Measurements from ENCODE around the gene MRPL42.

Gene MRPL42

DNA sequence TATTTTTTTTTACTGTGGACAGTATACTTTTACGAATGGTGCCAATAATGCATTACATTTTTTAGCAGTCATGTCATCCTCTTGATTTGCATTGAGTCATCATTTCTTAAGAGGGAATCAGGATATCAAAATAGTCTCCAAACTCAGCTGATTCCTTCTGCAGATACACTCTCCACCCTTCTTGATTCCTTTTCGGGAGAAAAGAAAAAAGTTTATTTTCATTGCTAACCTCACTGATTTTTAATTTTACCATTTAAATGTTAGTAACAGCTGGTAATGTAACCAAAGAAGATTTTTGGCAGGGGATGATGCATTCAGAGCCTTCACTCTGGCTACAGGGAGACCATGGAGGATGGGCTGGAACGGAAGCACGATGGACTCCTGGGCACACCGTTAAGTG lies 47.5 kb downstream of the MRPL42 start:
- no peaks in the 10 kb centered on the region for H3K79me1 ChIP-seq (ENCODE audit: low read length)
- no peak overlapping the region for H2BK15ac ChIP-seq (replicated peaks; ENCODE audit: low read depth)
- H2BK5ac ChIP-seq (ENCODE audit: low read length) = no peak overlapping the region
- no peak overlapping the region for H3K4me2 ChIP-seq (ENCODE audit: low read length)
- WGBS (ENCODE audit: extremely low coverage, insufficient coverage, low lambda C conversion rate) = no CpG with 5 or more reads among the region's 5 CpGs
- H2BK120ac ChIP-seq (ENCODE audit: low read depth, low read length) = no peak overlapping the region
- no peaks in the 10 kb centered on the region for H3K4me1 ChIP-seq (ENCODE audit: control insufficient read depth, low read depth, low read length)
- H4K8ac ChIP-seq (ENCODE audit: low read depth, low read length) = no peak overlapping the region
- H3K9ac ChIP-seq (ENCODE audit: low read length) = no peak overlapping the region
- DNase-seq = no peak
- H3K79me2 ChIP-seq (ENCODE audit: control insufficient read depth, insufficient read depth, low read length) = no peaks in the 10 kb centered on the region
- no peak overlapping the region for H2AK5ac ChIP-seq (ENCODE audit: low read length)
- H3K18ac ChIP-seq (ENCODE audit: low read length) = no peak overlapping the region
- no peaks in the 10 kb centered on the region for H3K27me3 ChIP-seq (ENCODE audit: insufficient read depth, low read length, poor library complexity)
- no peak overlapping the region for H3K4ac ChIP-seq (ENCODE audit: low read depth, low read length)
- no peak overlapping the region for H3K23ac ChIP-seq (ENCODE audit: low read length)
- no peak overlapping the region for H3K27ac ChIP-seq (ENCODE audit: low read depth, low read length)
- H3K36me3 ChIP-seq (ENCODE audit: control insufficient read depth, insufficient read depth, low read length) = no peaks in the 10 kb centered on the region
- H3K4me3 ChIP-seq (ENCODE audit: low read length) = no peak overlapping the region
- H3K56ac ChIP-seq (ENCODE audit: low read length) = no peak overlapping the region
- no peak overlapping the region for H4K5ac ChIP-seq (ENCODE audit: low read length)

DNA sequence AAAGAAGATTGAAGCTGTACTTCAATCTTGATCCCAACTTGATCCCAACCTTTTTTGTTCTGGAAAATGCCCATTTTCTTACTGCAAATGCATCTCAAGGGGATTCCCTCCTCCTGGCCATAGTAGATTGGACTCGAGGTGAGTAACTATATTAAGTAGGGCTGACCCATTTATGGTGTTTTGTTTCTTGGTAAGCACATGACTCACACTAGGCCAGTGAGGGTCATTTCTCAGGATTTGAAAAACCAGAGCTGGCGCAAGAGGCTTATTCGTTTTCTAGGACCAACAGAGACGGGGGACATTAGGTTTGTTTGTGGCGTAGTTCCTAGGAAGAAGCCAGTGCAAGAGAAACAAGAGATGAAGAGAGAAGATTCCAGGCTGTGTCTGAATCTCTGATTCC lies 51.4 kb downstream of the MRPL42 start:
- no CpG with 5 or more reads among the region's 5 CpGs for WGBS (ENCODE audit: extremely low coverage, insufficient coverage, low lambda C conversion rate)
- Histone ChIP-seq H3K79me2 (ENCODE audit: control insufficient read depth, insufficient read depth, low read length) (no peaks in the 10 kb centered on the region), H2BK120ac (ENCODE audit: low read depth, low read length) (no peak overlapping the region), H3K4me2 (ENCODE audit: low read length) (no peak overlapping the region), H3K56ac (ENCODE audit: low read length) (no peak overlapping the region), H4K8ac (ENCODE audit: low read depth, low read length) (no peak overlapping the region), H3K79me1 (ENCODE audit: low read length) (no peaks in the 10 kb centered on the region), H3K4me1 (ENCODE audit: control insufficient read depth, low read depth, low read length) (no peaks in the 10 kb centered on the region), H3K4ac (ENCODE audit: low read depth, low read length) (no peak overlapping the region), H3K27me3 (ENCODE audit: insufficient read depth, low read length, poor library complexity) (no peaks in the 10 kb centered on the region), H4K5ac (ENCODE audit: low read length) (no peak overlapping the region), H3K27ac (ENCODE audit: low read depth, low read length) (no peak overlapping the region), H3K18ac (ENCODE audit: low read length) (no peak overlapping the region), H3K4me3 (ENCODE audit: low read length) (no peak overlapping the region), H3K9ac (ENCODE audit: low read length) (no peak overlapping the region), H2BK15ac (replicated peaks; ENCODE audit: low read depth) (no peak overlapping the region), H3K23ac (ENCODE audit: low read length) (no peak overlapping the region), H2AK5ac (ENCODE audit: low read length) (no peak overlapping the region), H2BK5ac (ENCODE audit: low read length) (no peak overlapping the region), H3K36me3 (ENCODE audit: control insufficient read depth, insufficient read depth, low read length) (no peaks in the 10 kb centered on the region)
- DNase-seq = no peak

DNA sequence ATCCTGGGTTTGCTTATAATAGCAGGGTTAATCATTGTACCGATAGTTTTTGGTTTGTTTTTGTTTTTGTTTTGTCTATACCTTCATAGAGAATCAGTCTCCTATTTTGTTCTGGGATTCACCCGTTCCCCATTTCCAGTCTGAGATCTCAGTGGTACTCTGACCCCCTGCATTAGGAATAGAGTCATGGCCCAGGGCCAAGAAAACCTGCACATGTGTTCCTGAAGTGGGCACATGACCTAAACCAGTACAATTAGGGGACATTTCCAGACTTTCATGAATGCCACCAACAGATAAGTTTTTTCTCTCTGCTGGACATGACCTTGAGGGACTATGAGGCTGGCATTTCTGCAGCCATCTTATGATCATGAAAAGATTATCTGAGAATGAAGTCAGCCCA lies 52.5 kb downstream of the MRPL42 start:
- Histone ChIP-seq H3K9ac (ENCODE audit: low read length) (no peak overlapping the region), H3K36me3 (ENCODE audit: control insufficient read depth, insufficient read depth, low read length) (no peaks in the 10 kb centered on the region), H2BK120ac (ENCODE audit: low read depth, low read length) (no peak overlapping the region), H3K27me3 (ENCODE audit: insufficient read depth, low read length, poor library complexity) (no peaks in the 10 kb centered on the region), H2AK5ac (ENCODE audit: low read length) (no peak overlapping the region), H3K79me2 (ENCODE audit: control insufficient read depth, insufficient read depth, low read length) (no peaks in the 10 kb centered on the region), H4K8ac (ENCODE audit: low read depth, low read length) (no peak overlapping the region), H3K23ac (ENCODE audit: low read length) (no peak overlapping the region), H3K4me3 (ENCODE audit: low read length) (no peak overlapping the region), H3K56ac (ENCODE audit: low read length) (no peak overlapping the region), H3K18ac (ENCODE audit: low read length) (no peak overlapping the region), H3K4ac (ENCODE audit: low read depth, low read length) (no peak overlapping the region), H4K5ac (ENCODE audit: low read length) (no peak overlapping the region), H3K4me2 (ENCODE audit: low read length) (no peak overlapping the region), H3K4me1 (ENCODE audit: control insufficient read depth, low read depth, low read length) (no peaks in the 10 kb centered on the region), H2BK5ac (ENCODE audit: low read length) (no peak overlapping the region), H3K79me1 (ENCODE audit: low read length) (no peaks in the 10 kb centered on the region), H2BK15ac (replicated peaks; ENCODE audit: low read depth) (no peak overlapping the region), H3K27ac (ENCODE audit: low read depth, low read length) (no peak overlapping the region)
- WGBS (ENCODE audit: extremely low coverage, insufficient coverage, low lambda C conversion rate) = no CpG with 5 or more reads among the region's 2 CpGs
- no peak for DNase-seq

- Histone ChIP-seq H3K9ac (ENCODE audit: low read length) (no peak overlapping the region), H2BK15ac (replicated peaks; ENCODE audit: low read depth) (no peak overlapping the region), H3K4ac (ENCODE audit: low read depth, low read length) (no peak overlapping the region), H2BK120ac (ENCODE audit: low read depth, low read length) (no peak overlapping the region), H3K4me1 (ENCODE audit: control insufficient read depth, low read depth, low read length) (no peaks in the 10 kb centered on the region), H3K27me3 (ENCODE audit: insufficient read depth, low read length, poor library complexity) (no peaks in the 10 kb centered on the region), H3K23ac (ENCODE audit: low read length) (no peak overlapping the region), H3K56ac (ENCODE audit: low read length) (no peak overlapping the region), H3K18ac (ENCODE audit: low read length) (no peak overlapping the region), H3K4me3 (ENCODE audit: low read length) (no peak overlapping the region), H3K36me3 (ENCODE audit: control insufficient read depth, insufficient read depth, low read length) (no peaks in the 10 kb centered on the region), H4K8ac (ENCODE audit: low read depth, low read length) (no peak overlapping the region), H2AK5ac (ENCODE audit: low read length) (no peak overlapping the region), H4K5ac (ENCODE audit: low read length) (no peak overlapping the region), H3K4me2 (ENCODE audit: low read length) (no peak overlapping the region), H2BK5ac (ENCODE audit: low read length) (no peak overlapping the region), H3K79me1 (ENCODE audit: low read length) (no peaks in the 10 kb centered on the region), H3K79me2 (ENCODE audit: control insufficient read depth, insufficient read depth, low read length) (no peaks in the 10 kb centered on the region), H3K27ac (ENCODE audit: low read depth, low read length) (no peak overlapping the region)
- no peak for DNase-seq
- WGBS (ENCODE audit: extremely low coverage, insufficient coverage, low lambda C conversion rate) = no CpG with 5 or more reads among the region's 2 CpGs
Observed at GRCh38 chr12:93520454-93520853, 53.1 kb downstream of the MRPL42 start.

DNA sequence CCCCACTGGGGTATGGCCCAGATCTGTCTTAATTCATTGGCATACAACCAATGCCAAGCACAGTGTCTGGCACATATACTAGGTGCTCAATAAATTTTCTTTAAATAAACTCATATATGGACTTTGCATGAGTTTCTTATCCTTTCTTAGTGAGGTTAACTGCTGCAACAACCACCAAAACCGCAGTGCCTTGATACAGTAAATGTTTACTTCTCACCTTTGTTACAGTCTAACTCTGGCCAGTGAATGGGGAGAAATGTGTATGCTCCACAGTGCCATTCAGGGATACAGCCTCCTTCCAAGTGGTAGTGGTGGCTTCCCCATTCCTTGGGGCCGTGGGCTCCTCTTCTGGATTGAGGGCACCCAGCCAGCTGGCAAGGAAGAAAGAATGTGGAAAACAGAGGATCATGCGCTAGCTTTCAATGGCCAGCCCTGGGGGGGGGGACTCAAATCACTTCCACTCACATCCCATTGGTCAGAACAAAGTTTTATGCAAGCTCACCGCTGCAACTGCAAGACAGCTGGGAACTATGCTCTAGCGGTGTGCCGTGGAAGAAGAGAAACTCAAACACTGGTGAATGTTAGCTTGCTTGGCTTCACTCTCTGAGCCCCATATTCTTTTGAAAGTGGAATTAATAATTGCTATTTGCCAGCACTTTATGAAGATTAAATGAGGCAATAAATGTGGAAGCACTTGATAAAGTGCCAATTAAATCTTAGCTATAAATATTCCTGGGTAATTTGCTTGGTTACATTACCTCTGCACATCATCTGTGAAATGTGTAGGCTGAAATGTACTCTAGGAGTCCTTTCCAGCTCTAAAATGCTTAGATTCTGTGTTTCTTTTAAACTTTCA lies 54.1 kb downstream of the MRPL42 start:
- H3K4ac ChIP-seq (ENCODE audit: low read depth, low read length) = no peak overlapping the region
- H3K27me3 ChIP-seq (ENCODE audit: insufficient read depth, low read length, poor library complexity) = no peaks in the 10 kb centered on the region
- no peak overlapping the region for H3K27ac ChIP-seq (ENCODE audit: low read depth, low read length)
- H3K79me2 ChIP-seq (ENCODE audit: control insufficient read depth, insufficient read depth, low read length) = no peaks in the 10 kb centered on the region
- H3K4me2 ChIP-seq (ENCODE audit: low read length) = no peak overlapping the region
- no peak for DNase-seq
- H2BK120ac ChIP-seq (ENCODE audit: low read depth, low read length) = no peak overlapping the region
- H3K56ac ChIP-seq (ENCODE audit: low read length) = no peak overlapping the region
- no peak overlapping the region for H3K23ac ChIP-seq (ENCODE audit: low read length)
- no peak overlapping the region for H4K8ac ChIP-seq (ENCODE audit: low read depth, low read length)
- H3K4me1 ChIP-seq (ENCODE audit: control insufficient read depth, low read depth, low read length) = no peaks in the 10 kb centered on the region
- no peaks in the 10 kb centered on the region for H3K36me3 ChIP-seq (ENCODE audit: control insufficient read depth, insufficient read depth, low read length)
- H2BK5ac ChIP-seq (ENCODE audit: low read length) = no peak overlapping the region
- no peak overlapping the region for H4K5ac ChIP-seq (ENCODE audit: low read length)
- H3K18ac ChIP-seq (ENCODE audit: low read length) = no peak overlapping the region
- H3K79me1 ChIP-seq (ENCODE audit: low read length) = no peaks in the 10 kb centered on the region
- H2AK5ac ChIP-seq (ENCODE audit: low read length) = no peak overlapping the region
- no peak overlapping the region for H3K9ac ChIP-seq (ENCODE audit: low read length)
- WGBS (ENCODE audit: extremely low coverage, insufficient coverage, low lambda C conversion rate) = no CpG with 5 or more reads among the region's 6 CpGs
- no peak overlapping the region for H2BK15ac ChIP-seq (replicated peaks; ENCODE audit: low read depth)
- no peak overlapping the region for H3K4me3 ChIP-seq (ENCODE audit: low read length)

All from mesendoderm (in vitro differentiated cells).